ENCODE data around the gene BTBD19. TPM values are rescaled to one million over a fixed set of nuclear protein-coding genes. Genes with fewer than 3 reads are reported as not detected.

BTBD19 gene
- total and polyA plus RNA-seq, 9 of the 15 experiments (the other 6 are each of a cell fraction or from before 2014, with no cell fraction given), result 0.22 to 2.0 (median 0.95) TPM

- Histone ChIP-seq H3K27me3 (ENCODE audit: control insufficient read depth in 2 of 2, insufficient read depth in 2 of 2, low read length in 2 of 2) (no peaks in the 10 kb centered on the region), H3K79me2 (ENCODE audit: control insufficient read depth, insufficient read depth, low read length) (no peaks in the 10 kb centered on the region), H3K9ac (ENCODE audit: insufficient read depth in 1 of 2, low read depth in 2 of 2, low read length in 2 of 2) (peak overlapping the region in 1 of 2 experiments; percentile 52; a peak in 2 of 4 replicates), H3K4me3 (no peak overlapping the region), H3K9me1 (ENCODE audit: control insufficient read depth, insufficient read depth, low read length) (no peaks in the 10 kb centered on the region), H3K4me2 (ENCODE audit: insufficient read depth, low read length) (no peak overlapping the region; the same call in 1 of the 2 replicates), H3K27ac (ENCODE audit: extremely low read depth, low read depth, low read length) (no peak overlapping the region), H4K20me1 (replicated peaks; ENCODE audit: control insufficient read depth, insufficient read depth, low read length) (no peaks in the 10 kb centered on the region), H3K4me1 (replicated peaks in 1 of 2; ENCODE audit: control insufficient read depth in 2 of 2, insufficient read depth in 2 of 2, low read length in 2 of 2) (peaks cover 2 to 17% of the 10 kb centered on the region in 2 experiments; a peak in 4 of 5 replicates), H3K36me3 (ENCODE audit: control insufficient read depth, insufficient read depth, low read length) (peaks cover 11% of the 10 kb centered on the region; the same call in 2 of the 3 replicates), H3K9me3 (replicated peaks; ENCODE audit: control insufficient read depth, insufficient read depth, low read depth, low read length) (no peaks in the 10 kb centered on the region), H2AFZ (ENCODE audit: low read depth, low read length) (peak overlapping the region; percentile 78)
- no peak for ATAC-seq
- DNase-seq (ENCODE audit: extremely low read depth in 1 of 4, low spot score in 3 of 4), result no peak
- WGBS (ENCODE audit: insufficient coverage, low coverage, missing lambda C conversion rate), result 25% methylated on average over 11 of the region's 11 CpGs
- in situ Hi-C loops (cut with MboI), result no loop called here
- TF ChIP-seq SPI1 (IDR thresholded peaks at IDR 0.05; ENCODE audit: borderline replicate concordance, low read depth, low read length) (0 out of 2 replicates have a peak, but pooled peaks have one; percentile 11), ZNF354B (CRISPR knock-in tag; IDR thresholded peaks at IDR 0.05) (no peak), GABPA (tag; conservative IDR thresholded peaks at IDR 0.05; ENCODE audit: low read depth) (no peak), FOXA3 (CRISPR knock-in tag; conservative IDR thresholded peaks at IDR 0.05 in 1 of 2, IDR thresholded peaks at IDR 0.05 in 1 of 2) (0 out of 4 replicates have a peak, but pooled peaks of 1 of the 2 experiments have one; percentile 54), ZFX (CRISPR knock-in tag; IDR thresholded peaks at IDR 0.05) (0 out of 2 replicates have a peak, but pooled peaks have one; percentile 27)
- ChIA-PET CTCF (ENCODE audit: low intra/inter-chr PET ratio) (no interaction called here), POLR2A (interaction anchor here (0.6 to 12.0 kb wide), 4 partner anchors 7 to 60 kb away, joined by 3 to 253 read pairs (median 55); partner anchors contain the start of gene RPS8)
- BruUV-seq (replicated peaks), result no TSS peak
- no peak for FAIRE-seq
- intact Hi-C loops (cut with micrococcal nuclease), result no loop called here
Observed at GRCh38 chr1:44785501-44786137, 22.7 kb upstream of the BTBD19 start.

Data from K562 (cell line).